ENCODE measurements around the gene C4orf46.

C4orf46 gene

DNA sequence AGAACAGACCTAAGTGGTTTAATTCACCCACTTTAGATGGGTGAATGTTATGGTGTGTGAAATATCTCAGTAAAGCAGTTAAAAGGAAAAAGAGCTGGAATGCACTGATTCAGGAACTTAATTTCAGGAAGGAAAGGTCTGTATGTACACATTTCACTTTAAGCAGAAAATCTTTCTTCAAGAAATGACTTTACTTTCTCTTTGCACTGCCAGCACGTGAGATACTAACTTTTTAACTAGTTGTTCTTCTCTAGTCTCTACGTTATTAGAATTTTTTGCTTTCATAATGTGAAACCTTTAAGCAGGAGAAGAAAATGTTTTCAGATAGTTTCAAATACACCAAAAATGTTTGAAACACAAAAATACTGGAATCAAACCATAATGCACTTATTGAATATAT, 18.8 kb downstream of the C4orf46 start:
- no peak for DNase-seq (ENCODE audit: low read depth)

GRCh38 chr4:158649111-158649680, 22.5 kb downstream of the C4orf46 start:
- no peak for DNase-seq (ENCODE audit: low read depth)

DNA sequence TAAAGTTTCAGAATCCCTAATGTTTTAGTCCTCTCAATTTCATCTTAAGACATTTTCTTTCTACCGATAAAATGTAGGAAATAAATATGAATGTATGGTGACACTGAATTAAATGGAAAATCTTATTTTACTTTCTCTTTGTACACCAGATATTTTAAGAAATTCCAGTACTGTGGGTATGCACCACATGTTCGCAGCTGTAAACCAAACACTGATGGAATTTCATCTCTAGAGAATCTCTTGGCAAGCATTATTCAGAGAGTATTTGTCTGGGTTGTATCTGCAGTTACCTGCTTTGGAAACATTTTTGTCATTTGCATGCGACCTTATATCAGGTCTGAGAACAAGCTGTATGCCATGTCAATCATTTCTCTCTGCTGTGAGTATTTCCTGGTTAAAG, 26.9 kb downstream of the C4orf46 start:
- DNase-seq (ENCODE audit: low read depth) = no peak

GRCh38 chr4:158644356-158644755, 27.3 kb downstream of the C4orf46 start:
- DNase-seq (ENCODE audit: low read depth) = no peak

- no peak for DNase-seq (ENCODE audit: low read depth)
Measured at GRCh38 chr4:158636619-158637018, 35.1 kb downstream of the C4orf46 start.

- DNase-seq (ENCODE audit: low read depth) = no peak
Measured at GRCh38 chr4:158630893-158631292, 40.8 kb downstream of the C4orf46 start.

DNA sequence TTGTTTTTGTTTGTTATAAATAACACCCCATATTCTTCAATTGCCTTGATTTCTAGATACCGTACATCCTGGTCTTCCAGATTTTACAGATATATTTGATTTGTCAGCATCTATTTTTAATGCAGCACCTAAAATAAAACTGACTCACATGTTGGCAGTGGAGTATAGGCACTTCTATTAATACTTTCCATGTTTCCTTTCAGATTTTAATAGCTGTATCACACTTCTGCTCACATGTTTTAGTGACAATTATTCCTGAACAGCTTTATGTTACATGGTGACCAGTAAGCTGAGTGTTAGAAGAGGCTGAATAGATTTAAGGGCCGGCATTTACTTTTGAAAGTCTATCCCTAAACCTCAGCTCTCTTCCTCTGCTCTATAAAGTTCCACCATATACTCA, 46.1 kb downstream of the C4orf46 start:
- no peak for DNase-seq (ENCODE audit: low read depth)

- no peak for DNase-seq (ENCODE audit: low read depth)
Measured at GRCh38 chr4:158624889-158625478, 46.7 kb downstream of the C4orf46 start.

DNA sequence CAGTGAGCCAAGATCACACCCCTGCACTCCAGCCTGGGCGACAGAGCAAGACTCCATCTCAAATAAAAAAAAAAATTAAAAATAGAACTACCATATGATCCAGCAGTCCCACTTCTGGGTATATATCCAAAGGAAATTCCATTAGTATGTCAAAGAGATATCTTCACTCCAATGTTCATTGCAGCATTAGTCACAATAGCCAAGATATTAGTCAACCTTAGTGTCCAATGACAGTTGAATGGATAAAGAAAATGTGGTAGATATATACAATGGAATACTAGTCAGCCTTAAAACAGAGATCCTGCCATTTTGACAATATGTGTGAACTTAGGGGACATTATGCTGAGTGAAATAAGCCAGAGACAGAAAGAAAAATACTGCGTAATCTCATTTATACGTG, 49.4 kb downstream of the C4orf46 start:
- DNase-seq (ENCODE audit: low read depth) = no peak

GRCh38 chr4:158621729-158622128, 50.0 kb downstream of the C4orf46 start:
- DNase-seq (ENCODE audit: low read depth) = no peak

DNA sequence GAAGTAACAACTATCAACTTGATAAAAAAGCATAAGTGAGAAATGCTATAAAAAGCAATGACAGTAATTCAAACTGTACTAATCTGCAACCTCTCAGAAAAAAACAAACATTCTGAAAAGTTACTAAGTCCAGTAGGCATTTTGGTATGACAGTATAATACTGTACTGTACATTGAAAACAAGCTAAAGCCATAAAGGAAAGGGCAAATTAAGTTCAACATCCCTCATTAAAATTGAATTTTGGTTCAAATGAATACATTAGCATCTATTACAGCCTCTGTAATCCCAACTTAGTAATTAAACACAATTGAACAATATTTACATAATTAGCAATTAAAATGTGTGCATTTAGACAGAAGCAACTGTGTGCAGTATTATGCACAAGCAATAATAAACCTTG, 53.7 kb downstream of the C4orf46 start:
- no peak for DNase-seq (ENCODE audit: low read depth)
